A549 (cell line): ENCODE results near the gene PLEKHA1. TPM values are rescaled to one million over a fixed set of nuclear protein-coding genes. Genes with fewer than 3 reads are reported as not detected.

Experiments
- ATAC-seq, 2 experiments: fragments of 200-7000 bp in 1 of 2; fragments of >200 bp in 1 of 2; cut with Nextera tagmentation in 1 of 2; cut with Tn5 transposase in 1 of 2; 3 replicates each; pipeline versions ENCODE4 v1.8.0 to v1.9.1; 2018 to 2020; ENCODE audit warnings: mild to moderate bottlenecking in 1 of 2, moderate library complexity in 1 of 2
- CTCF ChIA-PET: fragments of 300-600 bp; sonication (Branson Sonifier 250); formaldehyde crosslinking; extraction: SDS; loops from one replicate; lab custom pipeline; 2021; ENCODE audit warnings: antibody characterized with exemption, inconsistent platforms; lab: Yijun Ruan, JAX
- POLR2A ChIA-PET: fragments of 350-600 bp; formaldehyde crosslinking; extraction: SDS; loops from one replicate; lab custom pipeline; 2021; ENCODE audit warnings: antibody characterized with exemption, inconsistent platforms; lab: Yijun Ruan, JAX
- DNase-seq, 2 experiments: peaks; one replicate each; pipeline versions ENCODE4 v3.0.0 to v3.0.0-alpha.2; 2011 to 2016; ENCODE audit warnings: low read depth in 1 of 2, low spot score in 1 of 2
- FAIRE-seq: peaks from 2 replicates; lab custom pipeline; 2011; peaks lifted over from hg19 to GRCh38; lab: Jason Lieb, UNC
- H3K27ac ChIP-seq, 2 experiments: fragments of >200 bp; sonication (Bioruptor Twin); formaldehyde crosslinking; 3 replicates each; pipeline ENCODE4 v1.5.1; 2016 to 2017
- H3K4me1 ChIP-seq: fragments of >200 bp; sonication (Bioruptor Twin); formaldehyde crosslinking; 3 replicates; pipeline ENCODE4 v1.6.1; 2016
- H3K4me2 ChIP-seq: fragments of >200 bp; sonication (Bioruptor Twin); formaldehyde crosslinking; 3 replicates; pipeline ENCODE4 v1.6.1; 2016
- H3K4me3 ChIP-seq: fragments of >200 bp; sonication (Bioruptor Twin); formaldehyde crosslinking; 3 replicates; pipeline ENCODE4 v1.5.1; 2016
- H3K9me3 ChIP-seq: fragments of >200 bp; sonication (Bioruptor Twin); formaldehyde crosslinking; 3 replicates; pipeline ENCODE4 v1.6.1; 2016
- CBX2 ChIP-seq: fragments of 200-600 bp; sonication (generic); IDR thresholded peaks from 2 replicates; pipeline ENCODE4 v1.6.1; 2016; ENCODE audit warnings: low read depth, mild to moderate bottlenecking, borderline replicate concordance
- CBX8 ChIP-seq: fragments of 200-600 bp; sonication (generic); IDR thresholded peaks from 2 replicates; pipeline ENCODE4 v1.6.1; 2016
- CEBPB ChIP-seq, 2 experiments: fragments of >200 bp in 1 of 2; sonication (Bioruptor Twin) in 1 of 2; formaldehyde crosslinking in 1 of 2; IDR thresholded peaks; 2 replicates each; pipeline ENCODE4 v1.6.1; 2012 to 2016
- HDAC2 ChIP-seq: fragments of 200-600 bp; sonication (generic); IDR thresholded peaks from 2 replicates; pipeline ENCODE4 v1.6.1; 2016
- HOXB5 ChIP-seq: fragments of 250-450 bp; sonication (Bioruptor Pico); IDR thresholded peaks from 2 replicates; pipeline ENCODE4 v1.5.0; 2020; ENCODE audit warnings: mild to moderate bottlenecking, moderate library complexity
- JUN ChIP-seq, 2 experiments: fragments of >200 bp; sonication (Bioruptor Twin); formaldehyde crosslinking; IDR thresholded peaks; 2 replicates in 1 of 2; 3 replicates in 1 of 2; pipeline ENCODE4 v1.6.1; 2016 to 2017
- KDM1A ChIP-seq: fragments of 200-600 bp; sonication (generic); IDR thresholded peaks from 2 replicates; pipeline ENCODE4 v1.6.1; 2016; ENCODE audit warnings: low read depth, mild to moderate bottlenecking
- MYC ChIP-seq: IDR thresholded peaks from 2 replicates; pipeline ENCODE4 v1.6.1; 2012; ENCODE audit warnings: mild to moderate bottlenecking, inconsistent platforms, low read length, improper control_type of control experiment, borderline replicate concordance
- RARB ChIP-seq: fragments of 250-450 bp; sonication (Bioruptor Pico); IDR thresholded peaks from 2 replicates; pipeline ENCODE4 v1.8.0; 2021; ENCODE audit warnings: mild to moderate bottlenecking, moderate library complexity
- RCOR1 ChIP-seq: fragments of 150-350 bp; IDR thresholded peaks from 2 replicates; pipeline ENCODE4 v1.6.1; 2014; ENCODE audit warnings: antibody characterized with exemption, low read length, low read depth
- RNF2 ChIP-seq: fragments of 200-600 bp; sonication (generic); IDR thresholded peaks from 2 replicates; pipeline ENCODE4 v1.6.1; 2016; ENCODE audit warnings: low read depth, mild to moderate bottlenecking, antibody characterized with exemption, moderate library complexity, borderline replicate concordance
- TP53 ChIP-seq: fragments of 250-450 bp; sonication (Bioruptor Pico); IDR thresholded peaks from 2 replicates; pipeline ENCODE4 v1.5.0; 2021; ENCODE audit warnings: mild to moderate bottlenecking, moderate library complexity
- ZNF302 ChIP-seq: fragments of 250-450 bp; sonication (Bioruptor Pico); IDR thresholded peaks from 2 replicates; pipeline ENCODE4 v1.9.0; 2021; ENCODE audit warnings: inconsistent platforms, mild to moderate bottlenecking, moderate library complexity
- WGBS: methylation state at CpG from one replicate; pipeline ENCODE4 v1.1.6; 2017; ENCODE audit errors: missing lambda C conversion rate; 5-methylcytosine and 5-hydroxymethylcytosine counted together
- polyA plus RNA-seq, 4 experiments: library from polyadenylated mRNA; depleted of rRNA in 3 of 4; stranded (reverse); fragments of >200 nt; fragmentation: RNase III in 1 of 4; extraction: RNeasy Plus Mini Kit Qiagen cat#74134 plus additional on column Dnase treatment in 1 of 4; gene quantifications; 2 replicates in 3 of 4; 3 replicates in 1 of 4; pipeline ENCODE4 v1.2.3, GENCODE V29; 2011 to 2017
- TF ChIP-seq, protein P1 (sequence below): IDR thresholded peaks from 2 replicates; pipeline ENCODE4 v1.6.1; 2012
- TF ChIP-seq, protein P2 (sequence below): fragments of 450-650 bp; IDR thresholded peaks from 2 replicates; pipeline ENCODE4 v1.6.1; 2014; ENCODE audit warnings: antibody characterized with exemption
- TF ChIP-seq, protein P3 (sequence below): fragments of >200 bp; sonication (Bioruptor Twin); formaldehyde crosslinking; IDR thresholded peaks from 2 replicates; pipeline ENCODE4 v1.6.1; 2016
- TF ChIP-seq, protein P4 (sequence below): IDR thresholded peaks from 2 replicates; pipeline ENCODE4 v1.6.1; 2012

The PLEKHA1 gene
- polyA plus RNA-seq, 2 of the 4 experiments (the other 2 are of a cell fraction): 26.7 to 62.4 TPM

DNA sequence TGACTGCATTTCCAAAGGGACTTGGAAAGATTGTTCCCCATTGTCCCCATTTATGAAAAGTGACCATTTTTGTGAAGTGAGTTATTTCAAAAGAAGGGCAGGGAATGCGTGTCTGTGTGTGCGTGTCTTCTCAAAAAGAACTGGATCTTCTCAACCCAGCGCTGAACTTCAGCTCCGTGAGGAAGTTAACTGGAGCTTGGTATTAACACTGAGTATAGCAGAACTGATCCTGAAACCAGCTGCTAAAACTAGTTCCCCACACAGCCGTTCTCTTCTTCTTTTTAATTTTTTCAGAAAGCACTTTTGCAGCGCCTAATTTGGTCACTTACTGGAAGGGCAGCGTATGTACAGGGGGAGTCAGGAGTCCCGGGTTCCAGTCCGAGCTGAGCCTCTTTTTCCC is 45.8 kb upstream of the PLEKHA1 start:
- no peak for TF ChIP-seq RARB (CRISPR knock-in tag)
- TF ChIP-seq, protein P1, sequence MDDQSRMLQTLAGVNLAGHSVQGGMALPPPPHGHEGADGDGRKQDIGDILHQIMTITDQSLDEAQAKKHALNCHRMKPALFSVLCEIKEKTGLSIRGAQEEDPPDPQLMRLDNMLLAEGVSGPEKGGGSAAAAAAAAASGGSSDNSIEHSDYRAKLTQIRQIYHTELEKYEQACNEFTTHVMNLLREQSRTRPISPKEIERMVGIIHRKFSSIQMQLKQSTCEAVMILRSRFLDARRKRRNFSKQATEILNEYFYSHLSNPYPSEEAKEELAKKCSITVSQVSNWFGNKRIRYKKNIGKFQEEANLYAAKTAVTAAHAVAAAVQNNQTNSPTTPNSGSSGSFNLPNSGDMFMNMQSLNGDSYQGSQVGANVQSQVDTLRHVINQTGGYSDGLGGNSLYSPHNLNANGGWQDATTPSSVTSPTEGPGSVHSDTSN: no peak
- no peak for TF ChIP-seq CBX2
- no peak for TF ChIP-seq HOXB5
- no peak for TF ChIP-seq TP53 (CRISPR knock-in tag)
- TF ChIP-seq, protein P2, sequence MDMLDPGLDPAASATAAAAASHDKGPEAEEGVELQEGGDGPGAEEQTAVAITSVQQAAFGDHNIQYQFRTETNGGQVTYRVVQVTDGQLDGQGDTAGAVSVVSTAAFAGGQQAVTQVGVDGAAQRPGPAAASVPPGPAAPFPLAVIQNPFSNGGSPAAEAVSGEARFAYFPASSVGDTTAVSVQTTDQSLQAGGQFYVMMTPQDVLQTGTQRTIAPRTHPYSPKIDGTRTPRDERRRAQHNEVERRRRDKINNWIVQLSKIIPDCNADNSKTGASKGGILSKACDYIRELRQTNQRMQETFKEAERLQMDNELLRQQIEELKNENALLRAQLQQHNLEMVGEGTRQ: no peak
- no peak for TF ChIP-seq ZNF302
- TF ChIP-seq, protein P3, sequence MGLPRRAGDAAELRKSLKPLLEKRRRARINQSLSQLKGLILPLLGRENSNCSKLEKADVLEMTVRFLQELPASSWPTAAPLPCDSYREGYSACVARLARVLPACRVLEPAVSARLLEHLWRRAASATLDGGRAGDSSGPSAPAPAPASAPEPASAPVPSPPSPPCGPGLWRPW: no peak
- TF ChIP-seq MYC: no peak
- no peak for TF ChIP-seq KDM1A
- no peak for TF ChIP-seq RCOR1
- FAIRE-seq: no peak
- peak overlapping the region in 1 of 2 experiments; percentile 4; a peak in 2 of 6 replicates for H3K27ac ChIP-seq
- peaks cover 38% of the 10 kb centered on the region for H3K4me1 ChIP-seq
- H3K4me2 ChIP-seq: no peak overlapping the region
- no peak for DNase-seq
- no peak overlapping the region for H3K4me3 ChIP-seq
- WGBS: 69% methylated on average over 9 of the region's 9 CpGs
- no peaks in the 10 kb centered on the region for H3K9me3 ChIP-seq
- no peak for ATAC-seq
- ChIA-PET POLR2A (no interaction called here), CTCF (interaction anchor here (1.1 to 2.6 kb wide), 7 partner anchors 16 to 107 kb away, joined by 3 to 10 read pairs (median 5); no protein-coding TSS in a partner anchor)

DNA sequence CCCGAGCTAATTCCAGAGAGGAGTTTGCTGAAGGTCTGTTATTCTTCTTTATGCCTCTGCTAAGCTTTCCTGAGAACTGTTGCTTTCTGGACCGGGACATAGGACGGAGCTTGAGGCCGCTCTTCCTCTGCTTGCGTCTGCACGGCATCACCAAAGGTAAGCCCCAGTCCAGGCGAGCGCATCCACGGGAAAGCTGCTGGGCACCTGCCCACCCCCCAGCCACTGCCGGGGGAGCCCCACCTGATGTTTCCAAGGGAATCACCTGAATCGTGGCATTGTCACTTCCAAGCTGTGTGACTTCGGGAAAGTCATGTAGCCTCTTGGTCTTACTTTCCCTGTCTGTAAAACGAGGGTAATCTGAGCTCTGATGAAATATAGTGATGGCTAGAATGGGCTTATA is 45.1 kb upstream of the PLEKHA1 start:
- Histone ChIP-seq H3K4me2 (no peak overlapping the region), H3K4me1 (peaks cover 30% of the 10 kb centered on the region), H3K9me3 (no peaks in the 10 kb centered on the region), H3K4me3 (no peak overlapping the region), H3K27ac (peak overlapping the region in 1 of 2 experiments; percentile 14; a peak in 1 of 6 replicates)
- ATAC-seq (no peak), DNase-seq (no peak), FAIRE-seq (no peak)
- ChIA-PET POLR2A (no interaction called here), CTCF (interaction anchor here (0.9 to 3.4 kb wide), 8 partner anchors 12 to 106 kb away, joined by 3 to 13 read pairs (median 4); no protein-coding TSS in a partner anchor)
- WGBS: 78% methylated on average over 10 of the region's 13 CpGs
- TF ChIP-seq KDM1A (no peak), CBX8 (no peak), RNF2 (no peak), CEBPB (IDR thresholded peaks at IDR 0.05) (no peak), HDAC2 (no peak)
- TF ChIP-seq, protein P4, sequence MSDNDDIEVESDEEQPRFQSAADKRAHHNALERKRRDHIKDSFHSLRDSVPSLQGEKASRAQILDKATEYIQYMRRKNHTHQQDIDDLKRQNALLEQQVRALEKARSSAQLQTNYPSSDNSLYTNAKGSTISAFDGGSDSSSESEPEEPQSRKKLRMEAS: no peak

DNA sequence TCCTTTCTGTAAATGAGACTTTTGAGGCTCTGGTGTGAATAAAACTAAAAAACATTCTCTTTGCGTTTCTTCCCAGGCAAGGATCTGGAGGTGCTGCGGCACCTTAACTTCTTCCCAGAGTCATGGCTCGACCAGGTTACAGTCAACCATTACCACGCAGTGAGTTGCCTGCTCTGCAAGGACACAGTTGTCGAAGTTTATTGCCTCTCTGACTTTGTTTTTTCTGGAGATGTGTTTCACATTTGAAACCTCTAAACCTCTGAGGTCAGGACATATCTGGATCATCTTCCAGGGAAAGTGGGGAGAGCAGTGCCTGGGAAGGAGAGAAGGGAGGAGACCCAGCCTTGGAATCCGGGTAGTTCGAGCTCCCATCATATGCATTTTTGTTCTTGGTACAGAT is 43.4 kb upstream of the PLEKHA1 start:
- WGBS: 70% methylated on average over 7 of the region's 7 CpGs

More for the DNA sequence above, 43.4 kb upstream of the PLEKHA1 start:
- CTCF ChIA-PET: interaction anchor here (1.0 to 3.4 kb wide), 4 partner anchors 10 to 33 kb away, joined by 3 to 13 read pairs (median 7); no protein-coding TSS in a partner anchor
- DNase-seq (no peak), ATAC-seq (0 out of 6 replicates have a peak, but pooled peaks of 1 of the 2 experiments have one; percentile 14), FAIRE-seq (no peak)
- Histone ChIP-seq H3K27ac (peak overlapping the region; percentile 69 to 85), H3K4me2 (peak overlapping the region; percentile 80), H3K4me3 (no peak overlapping the region), H3K9me3 (no peaks in the 10 kb centered on the region), H3K4me1 (peaks cover 24% of the 10 kb centered on the region)
- POLR2A ChIA-PET: no interaction called here
- TF ChIP-seq JUN (IDR thresholded peaks at IDR 0.05): 0 out of 5 replicates have a peak, but pooled peaks of 1 of the 2 experiments have one; percentile 25
- TF ChIP-seq KDM1A: no peak
